Vagina (tissue), 2 donors: Measurements from ENCODE around the gene RFX2.

Experiments used
- POLR2A ChIP-seq, 2 donors: fragments of 450-650 bp; IDR thresholded peaks; one replicate each; pipeline ENCODE4 v1.6.1; 2017; ENCODE audit warnings: antibody characterized with exemption in 2 of 2, mild to moderate bottlenecking in 2 of 2, moderate library complexity in 2 of 2
- POLR2AphosphoS5 ChIP-seq, 2 donors: sonication (generic); formaldehyde crosslinking; IDR thresholded peaks; one replicate each; pipeline ENCODE4 v1.9.0; 2017; ENCODE audit warnings: antibody characterized with exemption in 2 of 2, mild to moderate bottlenecking in 2 of 2, low read depth in 1 of 2; ENCODE audit not compliant: insufficient read depth in 1 of 2
- TF ChIP-seq, protein P1 (sequence below), 3 experiments: fragments of 450-650 bp in 2 of 3; fragments of 200-600 bp in 1 of 3; sonication (generic) in 1 of 3; IDR thresholded peaks; one replicate each; pipeline ENCODE4 v1.5.1; 2017 to 2019; ENCODE audit warnings: antibody characterized with exemption in 3 of 3, mild to moderate bottlenecking in 2 of 3, moderate library complexity in 2 of 3

DNA sequence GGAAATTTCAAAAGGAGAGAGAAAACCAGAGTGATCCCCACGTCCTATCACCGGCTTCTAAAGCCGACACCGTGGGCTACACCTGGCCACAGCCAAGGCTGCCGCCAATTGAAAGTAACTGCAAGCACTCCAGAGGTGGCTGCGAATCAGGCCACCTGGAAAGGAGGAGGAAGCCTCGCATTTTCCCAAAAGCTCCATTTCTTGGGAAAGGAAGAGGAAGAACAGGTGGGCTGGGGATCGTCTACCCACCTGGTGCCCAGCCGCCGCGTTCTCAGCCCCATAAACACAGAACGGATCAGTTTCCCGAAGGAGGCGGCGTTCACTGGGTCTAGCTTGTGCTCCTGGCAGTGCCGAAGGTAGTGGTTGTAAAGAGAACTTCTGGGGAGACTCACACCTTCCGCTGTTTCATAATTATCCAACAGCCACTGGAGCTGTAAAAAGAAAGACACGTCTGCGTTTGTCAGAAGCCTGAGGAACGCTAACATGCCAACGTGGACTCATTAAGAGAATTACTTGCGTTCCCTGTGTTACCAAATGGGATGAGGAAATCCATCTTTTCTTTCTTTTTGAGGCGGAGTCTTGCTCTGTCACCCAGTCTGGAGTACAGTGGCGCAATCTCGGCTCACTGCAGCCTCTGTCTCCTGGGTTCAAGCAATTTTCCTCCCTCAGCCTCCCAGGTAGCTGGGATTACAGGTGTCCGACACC, 94.3 kb downstream of the RFX2 start:
- TF ChIP-seq, protein P1, sequence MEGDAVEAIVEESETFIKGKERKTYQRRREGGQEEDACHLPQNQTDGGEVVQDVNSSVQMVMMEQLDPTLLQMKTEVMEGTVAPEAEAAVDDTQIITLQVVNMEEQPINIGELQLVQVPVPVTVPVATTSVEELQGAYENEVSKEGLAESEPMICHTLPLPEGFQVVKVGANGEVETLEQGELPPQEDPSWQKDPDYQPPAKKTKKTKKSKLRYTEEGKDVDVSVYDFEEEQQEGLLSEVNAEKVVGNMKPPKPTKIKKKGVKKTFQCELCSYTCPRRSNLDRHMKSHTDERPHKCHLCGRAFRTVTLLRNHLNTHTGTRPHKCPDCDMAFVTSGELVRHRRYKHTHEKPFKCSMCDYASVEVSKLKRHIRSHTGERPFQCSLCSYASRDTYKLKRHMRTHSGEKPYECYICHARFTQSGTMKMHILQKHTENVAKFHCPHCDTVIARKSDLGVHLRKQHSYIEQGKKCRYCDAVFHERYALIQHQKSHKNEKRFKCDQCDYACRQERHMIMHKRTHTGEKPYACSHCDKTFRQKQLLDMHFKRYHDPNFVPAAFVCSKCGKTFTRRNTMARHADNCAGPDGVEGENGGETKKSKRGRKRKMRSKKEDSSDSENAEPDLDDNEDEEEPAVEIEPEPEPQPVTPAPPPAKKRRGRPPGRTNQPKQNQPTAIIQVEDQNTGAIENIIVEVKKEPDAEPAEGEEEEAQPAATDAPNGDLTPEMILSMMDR (IDR thresholded peaks at IDR 0.05), result no peak
- no peak for TF ChIP-seq POLR2AphosphoS5 (IDR thresholded peaks at IDR 0.05; ENCODE audit: insufficient read depth in 1 of 2, low read depth in 1 of 2)
- TF ChIP-seq POLR2A (IDR thresholded peaks at IDR 0.05), result no peak
